ENCODE data around the gene DNMBP.
"Not testable (repeated sequence)": the region's sequence is repeated elsewhere in the genome, so short reads cannot be mapped to it uniquely, and the experiment has no call there.

DNMBP gene

DNA sequence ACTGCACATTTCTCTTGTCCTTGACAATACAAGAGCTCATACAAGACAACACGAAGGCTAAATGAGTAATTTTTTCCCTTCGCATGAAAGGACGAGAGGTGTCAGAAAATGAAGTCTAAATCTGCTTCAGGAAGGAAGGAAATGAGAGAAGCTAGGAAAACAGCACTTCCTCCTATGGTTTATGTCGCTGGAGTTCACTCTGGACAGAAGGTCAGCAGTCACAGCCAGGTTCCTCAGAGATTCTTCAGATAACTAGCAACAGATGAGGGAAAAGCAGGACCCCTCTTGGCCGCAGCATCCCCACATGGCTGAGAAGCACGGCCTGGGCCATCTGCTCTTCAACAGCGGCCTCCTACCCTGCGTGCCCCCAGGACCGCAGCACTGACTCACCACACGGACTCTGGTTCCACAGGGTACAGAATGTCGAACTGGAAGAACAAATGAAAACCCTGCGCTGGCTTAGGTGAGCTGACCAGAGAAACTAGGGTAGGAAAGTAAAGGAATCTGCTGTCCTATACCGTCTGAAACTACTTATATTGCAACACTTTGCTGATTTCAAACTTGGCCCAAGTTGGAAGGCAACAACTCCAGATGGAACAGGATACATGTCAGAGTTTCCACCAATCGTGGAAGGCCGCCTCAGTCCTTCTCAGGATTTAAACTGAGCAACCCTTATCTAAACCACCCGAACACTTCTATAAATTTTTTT lies 26.3 kb downstream of the DNMBP start:
- no peak for DNase-seq

DNA sequence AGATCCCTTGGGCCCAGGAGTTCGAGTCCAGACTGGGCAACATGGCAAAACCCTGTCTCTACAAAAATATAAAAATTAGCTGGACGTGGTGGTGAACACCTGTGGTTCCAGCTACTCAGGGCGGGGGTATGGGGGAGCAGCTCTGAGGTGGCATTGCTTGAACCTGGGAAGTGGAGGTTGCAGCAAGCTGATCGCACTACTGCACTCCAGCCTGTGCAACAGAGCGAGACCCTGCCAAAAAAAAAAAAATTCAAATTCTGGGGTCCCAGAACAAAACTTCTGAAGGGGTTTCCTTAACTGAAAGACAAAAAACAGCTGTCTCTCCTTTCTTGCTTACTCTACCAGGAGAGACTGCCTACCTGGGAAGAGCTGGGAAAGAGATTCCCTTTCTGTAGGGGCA lies 27.0 kb downstream of the DNMBP start:
- no peak for DNase-seq

DNA sequence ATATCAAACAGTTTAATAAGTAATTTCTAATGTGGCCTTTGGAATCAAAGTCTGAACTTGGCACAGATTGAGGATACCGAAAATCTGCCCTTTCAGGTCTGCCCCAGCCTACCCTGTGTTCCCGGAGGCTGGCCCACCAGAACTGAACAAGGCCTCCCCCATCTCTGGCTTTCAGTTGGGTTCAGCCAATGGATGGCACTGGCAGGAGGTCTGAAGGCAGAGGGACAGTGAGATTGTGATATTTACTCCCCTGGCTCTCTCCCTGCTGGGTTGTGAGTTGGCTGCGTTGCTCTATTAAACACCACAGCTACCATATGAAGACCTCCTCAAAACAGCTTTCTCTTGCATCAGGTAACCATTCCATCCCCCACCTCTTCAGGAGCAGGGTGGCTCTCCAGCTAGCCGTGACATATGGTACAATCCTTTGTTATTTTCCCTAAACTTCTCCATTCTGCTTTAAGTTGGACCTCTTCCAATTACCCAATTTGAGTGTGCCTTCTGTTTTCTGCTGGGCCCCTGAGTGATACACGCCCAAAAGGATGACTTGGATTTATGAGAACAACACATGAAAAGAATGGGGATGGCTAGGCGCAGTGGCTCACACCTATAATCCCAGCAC lies 28.1 kb downstream of the DNMBP start:
- no peak for DNase-seq

DNA sequence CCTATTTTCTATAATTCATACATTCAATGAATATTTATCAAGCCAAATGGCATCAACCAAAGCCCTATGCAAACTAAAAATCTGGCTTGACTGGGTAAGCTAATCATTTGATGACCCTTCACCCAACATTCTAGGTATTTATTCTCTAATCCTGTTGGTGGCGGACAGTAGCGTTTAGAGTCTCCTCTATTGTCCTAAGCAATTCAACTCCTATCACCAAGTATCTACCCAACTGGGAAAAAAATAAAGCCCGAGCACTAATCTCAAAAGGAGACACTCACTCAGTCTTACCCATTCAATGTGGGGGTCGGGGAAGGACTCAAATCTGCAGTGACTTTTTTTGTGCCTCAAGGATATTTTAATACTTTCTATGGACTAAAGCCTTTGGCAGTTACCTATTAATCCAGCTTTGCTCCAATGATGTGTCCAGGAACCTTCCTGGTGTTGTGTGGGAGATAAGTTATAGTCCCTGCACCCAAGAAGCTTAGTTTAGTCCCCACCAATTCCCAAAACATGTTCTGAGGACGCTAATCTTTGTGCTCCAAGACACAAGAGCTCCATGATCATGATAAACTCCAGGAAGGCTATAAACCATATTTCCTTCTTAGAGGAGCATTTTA lies 30.6 kb downstream of the DNMBP start:
- DNase-seq = no peak

DNA sequence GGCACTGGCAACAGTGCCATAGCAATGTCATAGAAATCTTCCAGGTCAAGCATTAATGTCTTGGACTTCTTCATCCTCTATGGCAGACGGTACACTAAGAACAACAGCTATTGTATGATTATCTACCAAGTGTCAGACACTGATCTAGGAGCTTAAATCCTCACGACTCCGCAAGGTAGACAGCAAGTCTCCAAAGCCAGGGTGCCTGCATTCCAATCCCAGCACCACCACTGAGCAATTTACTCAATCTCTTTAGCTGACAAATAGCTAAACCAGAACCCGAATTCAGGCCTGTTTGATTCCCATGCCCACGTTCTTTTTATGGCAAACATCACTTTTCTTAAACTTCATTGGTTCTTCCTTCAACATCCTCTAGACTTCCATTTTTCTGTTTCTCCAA lies 31.8 kb downstream of the DNMBP start:
- DNase-seq = no peak

DNA sequence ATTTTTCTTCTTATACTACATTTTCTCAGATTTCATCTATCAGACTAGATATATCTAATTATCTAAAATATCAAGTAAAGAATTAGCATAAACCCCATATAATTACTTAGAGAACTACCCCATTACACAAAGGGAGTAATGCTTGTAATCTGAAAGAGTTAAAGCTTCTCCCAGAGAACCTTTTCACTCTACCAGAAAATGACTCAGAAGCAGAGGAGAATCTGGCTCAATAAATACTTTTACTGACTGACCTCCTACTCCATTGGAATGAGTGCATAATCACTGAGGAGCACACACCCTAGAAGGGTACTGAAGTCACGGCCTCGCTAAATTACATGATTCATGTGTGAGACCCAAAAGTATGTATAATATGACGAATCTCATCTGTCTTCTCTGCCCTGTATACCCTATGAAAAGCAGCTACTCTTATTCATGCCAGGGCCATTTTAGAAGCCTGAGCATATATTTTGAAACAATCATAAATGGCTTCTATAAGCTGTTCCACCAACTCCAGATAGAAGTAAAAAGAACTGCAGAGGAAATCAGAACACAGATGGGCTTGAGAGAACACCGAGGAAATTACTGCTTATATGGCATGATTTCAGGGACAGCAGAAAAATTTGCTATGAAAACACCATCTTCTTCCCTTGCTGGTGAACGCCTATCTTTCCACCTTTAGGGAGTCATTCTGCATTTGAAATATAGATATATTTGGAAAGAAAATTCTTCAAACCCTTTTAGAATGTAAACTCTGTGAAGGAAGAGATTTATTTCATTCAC lies 32.7 kb downstream of the DNMBP start:
- DNase-seq = no peak

DNA sequence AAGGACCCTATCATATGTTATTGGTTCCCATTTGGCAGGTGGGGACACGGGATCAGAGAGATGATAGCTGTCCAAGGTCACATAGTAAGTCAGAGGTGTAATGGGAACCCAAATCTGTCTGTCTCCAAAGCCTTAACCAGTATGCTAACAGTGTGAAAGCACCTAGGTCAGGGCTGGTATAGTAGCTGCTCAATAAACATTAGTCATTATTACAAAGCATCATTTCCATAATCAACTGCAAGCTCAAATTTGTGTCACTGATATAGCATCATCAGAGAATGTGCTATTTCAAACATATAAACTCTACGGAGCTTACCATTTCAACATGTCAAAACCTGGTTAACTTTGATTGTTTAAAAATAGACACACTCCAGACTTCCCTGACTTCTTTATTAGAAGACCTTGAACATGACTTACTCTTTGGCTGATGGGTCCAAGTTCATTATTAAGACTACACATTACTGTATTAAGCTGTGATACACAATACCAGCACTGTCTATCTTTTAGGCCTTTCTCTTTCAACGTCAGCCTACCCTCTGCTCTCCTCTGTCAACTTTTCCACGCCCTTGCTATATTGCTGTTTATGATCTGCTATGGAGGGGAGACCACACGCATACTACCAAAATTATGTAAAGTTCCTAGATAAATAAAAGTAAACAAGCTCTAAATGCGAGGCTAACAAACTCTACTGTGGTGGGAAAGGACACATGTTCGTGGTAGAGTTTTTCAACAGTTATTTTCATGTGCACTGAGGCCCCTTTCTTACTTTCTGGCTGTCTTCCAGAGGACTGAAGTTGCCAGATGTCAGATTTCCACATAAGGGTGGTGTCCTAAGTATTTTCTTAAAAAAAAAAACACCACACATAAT lies 33.6 kb downstream of the DNMBP start:
- no peak for DNase-seq

DNA sequence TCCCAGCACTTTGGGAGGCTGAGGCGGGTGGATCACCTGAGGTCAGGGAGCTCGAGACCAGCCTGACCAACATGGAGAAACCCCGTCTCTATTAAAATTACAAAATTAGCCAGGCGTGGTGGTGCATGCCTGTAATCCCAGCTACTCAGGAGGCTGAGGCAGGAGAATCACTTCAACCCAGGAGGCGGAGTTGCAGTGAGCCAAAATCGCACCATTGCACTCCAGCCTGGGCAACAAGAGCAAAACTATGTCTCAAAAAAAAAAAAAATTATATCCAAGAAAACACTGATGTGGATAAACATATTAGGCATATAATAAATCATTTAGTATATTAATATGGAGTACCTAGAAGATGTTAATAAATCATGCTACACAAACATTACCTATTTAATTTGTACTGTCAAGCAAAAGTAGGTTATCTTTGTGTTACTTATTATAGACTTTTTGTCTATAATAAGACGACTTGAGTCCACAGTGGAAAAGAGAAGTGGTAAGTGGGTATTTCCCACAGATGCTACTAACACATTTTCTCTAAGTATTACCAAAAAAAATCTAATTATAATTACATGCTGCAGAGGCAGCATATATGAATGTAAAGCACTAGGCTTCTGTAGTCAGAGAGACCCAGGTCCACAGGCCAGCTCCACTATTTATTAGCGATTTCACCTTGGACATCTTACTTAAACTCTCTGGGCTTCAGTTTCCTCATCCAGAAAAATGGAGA lies 34.5 kb downstream of the DNMBP start:
- no peak for DNase-seq

DNA sequence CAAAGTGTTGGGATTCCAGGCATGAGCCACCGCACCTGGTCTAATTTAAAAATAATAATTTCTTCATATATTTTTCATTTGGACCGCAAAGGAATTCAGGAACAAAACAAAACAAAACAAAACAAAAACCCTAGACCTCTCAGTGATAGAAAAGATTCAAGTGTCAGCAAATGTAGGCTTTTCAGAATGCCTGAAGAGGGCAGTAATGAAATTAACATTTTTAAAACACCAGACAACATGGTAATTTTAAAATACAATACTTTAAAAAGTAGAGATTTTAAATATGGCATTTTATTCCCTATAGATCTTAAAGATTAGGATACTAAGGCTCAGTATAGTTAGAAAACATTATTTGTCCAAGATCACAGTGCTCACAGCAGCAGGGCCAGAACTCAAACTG lies 36.6 kb downstream of the DNMBP start:
- no peak for DNase-seq

DNA sequence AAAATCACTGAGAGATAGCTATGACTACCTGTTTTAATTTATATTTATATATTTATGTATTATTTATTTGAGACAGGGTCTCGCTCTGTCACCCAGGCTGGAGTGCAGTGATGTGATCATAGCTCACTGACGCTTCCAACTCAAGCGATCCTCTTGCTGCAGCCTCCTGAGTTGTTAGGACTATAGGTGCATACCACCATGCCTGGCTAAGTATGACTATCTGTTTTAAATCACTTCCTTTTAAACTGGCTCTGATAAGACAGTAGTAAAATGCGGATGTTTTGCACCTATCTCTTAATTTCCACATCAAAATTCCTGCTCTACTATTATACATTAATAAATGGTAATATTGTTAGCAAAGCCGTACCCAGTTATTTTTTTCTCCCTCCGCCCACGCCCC lies 41.8 kb downstream of the DNMBP start:
- no peak for DNase-seq

DNA sequence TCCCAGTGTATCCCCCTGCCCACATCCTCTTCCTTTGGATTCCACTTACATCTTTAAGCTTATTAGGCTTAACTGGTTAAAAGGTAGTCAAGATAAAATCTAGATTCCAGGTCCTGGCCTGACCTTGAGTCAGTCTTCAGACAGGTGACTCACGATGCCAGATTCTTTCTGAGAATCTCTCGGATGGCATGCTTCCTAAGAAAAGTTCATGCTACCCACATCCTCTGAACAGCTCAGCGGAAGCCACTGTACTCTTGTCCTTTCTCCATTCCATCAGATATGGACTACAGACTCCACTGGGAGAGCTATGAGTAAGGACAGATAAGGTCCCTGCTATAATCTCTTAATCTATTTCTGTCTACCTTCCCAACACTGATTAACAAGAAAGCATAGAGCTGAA lies 43.4 kb downstream of the DNMBP start:
- no peak for DNase-seq

DNA sequence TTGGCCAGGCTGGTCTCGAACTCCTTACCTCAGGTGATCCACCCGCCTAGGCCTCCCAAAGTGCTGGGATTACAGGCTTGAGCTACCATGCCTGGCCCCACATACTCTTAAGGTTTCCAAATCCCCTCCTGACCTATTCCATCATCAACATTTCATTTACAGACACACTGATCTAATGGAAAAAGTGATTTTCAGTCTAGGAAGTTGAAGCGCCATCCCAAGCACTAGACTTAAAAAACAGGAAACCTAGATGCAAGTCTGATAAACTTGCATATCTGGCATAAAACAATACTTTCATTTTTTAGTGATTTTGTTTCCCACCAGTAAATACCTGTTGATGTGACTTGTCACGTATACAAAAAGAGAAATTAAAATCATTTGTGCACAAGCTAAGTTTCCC lies 44.0 kb downstream of the DNMBP start:
- DNase-seq = no peak

DNA sequence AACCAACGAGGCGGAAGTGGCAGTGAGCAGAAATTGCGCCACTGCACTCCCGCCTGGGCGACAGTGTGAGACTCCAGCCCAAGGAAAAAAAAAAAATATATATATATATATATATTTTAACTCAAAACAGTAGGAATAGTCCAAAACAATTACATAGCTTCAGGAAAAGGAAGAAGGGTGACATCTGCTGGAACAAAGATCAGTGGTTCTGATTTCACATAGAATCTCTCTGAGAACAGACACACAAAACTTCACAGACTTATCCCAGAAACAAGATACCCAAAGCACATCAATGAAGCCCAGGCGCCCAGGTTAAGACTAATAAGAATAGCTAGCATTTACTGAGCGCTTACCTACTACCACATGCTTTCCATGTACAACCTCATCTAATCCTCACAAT lies 45.0 kb downstream of the DNMBP start:
- no peak for DNase-seq

DNA sequence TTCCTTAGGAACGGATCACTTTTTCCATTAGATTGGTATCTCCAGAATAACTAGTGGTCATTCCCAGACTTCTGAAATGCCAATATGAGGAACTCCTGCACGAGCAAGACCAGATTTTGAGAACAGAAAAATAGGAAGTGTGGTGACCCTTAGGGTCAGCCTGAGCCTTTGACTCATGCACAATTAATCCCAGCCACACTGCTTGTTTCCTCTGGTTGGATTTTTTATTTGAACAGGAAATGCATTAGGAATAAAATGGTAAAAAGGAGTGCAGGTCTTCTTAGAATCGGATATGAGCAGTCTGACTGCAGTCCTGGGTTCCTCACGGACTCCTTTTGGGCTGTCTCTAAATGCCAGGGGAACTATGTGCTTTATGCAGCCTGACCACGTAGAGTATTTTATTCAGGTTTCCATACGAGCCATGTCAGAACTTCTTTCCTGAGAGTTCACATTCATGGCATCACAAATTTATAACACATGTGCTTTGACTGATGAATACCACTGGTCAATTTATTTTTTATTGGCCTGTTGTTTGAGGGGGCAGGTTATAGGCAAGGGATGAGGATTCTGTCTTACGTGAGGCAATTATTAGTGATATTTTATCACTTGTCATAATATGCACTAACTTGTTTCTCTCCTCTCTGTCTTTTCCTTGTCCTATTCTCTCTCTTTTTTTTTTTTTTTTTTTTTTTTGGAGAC lies 46.1 kb downstream of the DNMBP start:
- not testable (repeated sequence) for DNase-seq

DNA sequence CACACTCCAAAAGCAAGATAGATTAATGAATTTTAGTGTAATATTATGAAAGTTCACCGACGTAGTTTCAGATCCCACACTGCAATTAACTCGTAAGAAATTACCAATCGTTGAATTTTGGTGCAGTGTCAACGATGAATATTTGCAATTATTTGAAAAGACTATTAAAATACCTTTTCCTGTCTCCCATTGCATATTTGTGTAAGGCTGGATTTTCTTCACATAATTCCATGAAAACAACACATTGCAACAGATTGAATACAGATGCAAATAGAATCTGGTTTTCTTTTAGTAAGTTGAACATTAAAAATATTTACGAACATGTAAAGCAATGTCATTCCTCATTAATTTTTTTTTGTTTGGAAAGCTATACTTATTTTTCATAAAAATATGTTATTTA lies 50.9 kb downstream of the DNMBP start:
- no peak for DNase-seq

DNA sequence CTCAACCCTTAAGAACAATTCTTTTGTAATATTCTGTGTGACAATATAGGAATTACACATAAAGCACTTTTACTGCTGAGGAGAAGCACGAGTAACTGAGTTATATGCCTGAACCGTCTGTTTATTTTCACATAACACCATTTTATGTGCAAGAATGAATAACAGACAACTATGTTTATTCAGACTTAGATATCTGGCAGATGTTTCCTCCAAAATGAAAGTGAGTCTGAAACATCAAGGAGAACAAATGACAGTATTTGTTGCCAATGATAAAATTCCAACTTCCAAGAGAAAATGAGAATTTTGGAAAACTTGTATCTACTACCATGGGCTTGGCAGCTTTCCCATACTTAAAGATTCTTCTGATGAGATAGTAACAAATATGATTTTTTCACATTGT lies 51.4 kb downstream of the DNMBP start:
- DNase-seq = no peak

DNA sequence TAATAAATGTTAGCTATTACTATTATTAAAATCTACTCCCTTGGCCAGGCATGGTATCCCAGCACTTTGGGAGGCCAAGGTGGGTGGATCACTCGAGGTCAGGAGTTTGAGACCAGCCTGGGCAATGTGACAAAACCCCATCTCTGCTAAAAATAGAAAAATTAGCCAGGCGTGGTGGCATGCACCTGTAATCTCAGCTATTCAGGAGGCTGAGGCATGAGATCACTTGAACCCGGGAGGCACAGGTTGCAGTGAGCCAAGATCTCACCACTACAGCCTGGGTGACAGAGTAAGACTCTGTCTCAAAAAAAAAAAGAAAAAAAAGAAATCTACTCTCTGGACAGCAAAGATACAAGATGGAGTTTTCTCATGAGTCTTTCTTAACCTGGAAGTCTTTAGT lies 56.2 kb downstream of the DNMBP start:
- not testable (repeated sequence) for DNase-seq

DNA sequence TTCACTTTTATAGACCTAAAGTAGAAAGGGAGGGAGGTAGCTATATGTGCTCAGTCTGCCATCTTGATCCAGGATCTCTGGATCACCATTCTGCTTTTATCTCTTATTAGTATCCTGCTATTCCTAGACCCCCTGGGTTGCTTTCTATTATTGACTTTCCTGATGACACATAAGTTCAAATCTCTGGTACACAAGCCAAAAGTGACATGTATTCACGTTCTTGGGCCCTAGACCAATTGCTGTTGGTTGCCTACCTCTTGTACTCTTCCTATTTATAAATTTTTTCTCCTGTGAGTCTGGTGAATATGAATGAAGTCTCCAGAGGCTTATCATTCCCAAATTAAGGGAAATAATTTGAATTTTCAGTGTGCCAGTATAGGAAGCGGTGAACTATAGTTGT lies 56.9 kb downstream of the DNMBP start:
- no peak for DNase-seq

DNA sequence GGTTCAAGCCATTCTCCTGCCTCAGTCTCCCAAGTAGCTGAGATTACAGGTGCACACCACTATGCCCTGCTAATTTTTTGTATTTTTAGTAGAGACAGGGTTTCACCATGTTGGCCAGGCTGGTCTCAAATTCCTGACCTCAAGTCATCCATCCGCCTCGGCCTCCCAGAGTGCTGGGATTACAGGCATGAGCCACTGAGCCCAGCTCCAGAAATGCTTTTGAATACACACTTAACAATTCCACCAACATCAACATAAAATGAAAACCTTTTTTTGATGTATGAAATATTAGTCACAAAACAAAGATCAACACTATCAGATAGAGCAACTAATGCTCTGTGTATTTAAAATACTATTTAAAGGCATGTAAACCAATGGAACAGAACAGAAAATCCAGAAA lies 63.7 kb downstream of the DNMBP start:
- not testable (repeated sequence) for DNase-seq

DNA sequence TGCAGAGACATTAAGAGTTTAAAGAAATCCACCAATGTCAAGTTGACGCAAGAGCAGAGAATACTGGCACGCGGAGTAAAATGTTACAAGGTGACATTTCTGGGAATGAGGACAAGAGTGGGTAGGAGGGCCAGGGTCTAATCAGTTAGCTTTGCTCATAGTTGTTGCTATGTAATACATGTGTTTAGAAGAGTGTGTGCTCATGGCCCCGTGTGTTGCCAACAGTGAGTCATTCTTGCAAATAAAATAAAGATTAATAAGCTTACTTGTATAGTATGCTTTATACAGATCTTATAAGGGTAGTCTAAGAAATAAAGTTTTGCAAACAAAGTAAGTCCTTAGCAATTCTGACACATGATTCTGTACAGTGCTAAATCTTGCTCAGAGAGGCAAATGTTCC lies 64.5 kb downstream of the DNMBP start:
- DNase-seq = no peak

DNA sequence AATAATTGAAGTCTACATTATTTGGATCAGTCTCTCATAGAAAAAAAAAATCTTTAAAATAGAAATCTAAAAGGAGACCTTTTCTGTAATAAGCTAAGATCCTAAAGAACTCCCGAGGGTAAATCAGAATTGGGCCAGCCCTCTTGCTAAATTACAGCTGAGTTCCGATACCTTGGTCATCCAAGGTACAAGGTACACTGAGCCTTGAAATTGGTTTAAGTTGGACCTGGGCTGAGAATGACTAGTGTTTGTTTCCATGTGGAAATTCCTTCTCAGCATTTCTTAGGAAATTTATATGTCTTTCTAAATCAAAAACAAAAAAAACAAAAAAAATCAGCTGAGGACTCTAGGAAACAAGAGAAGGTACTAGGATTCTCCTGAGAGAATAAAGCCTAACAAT lies 64.9 kb downstream of the DNMBP start:
- no peak for DNase-seq

DNA sequence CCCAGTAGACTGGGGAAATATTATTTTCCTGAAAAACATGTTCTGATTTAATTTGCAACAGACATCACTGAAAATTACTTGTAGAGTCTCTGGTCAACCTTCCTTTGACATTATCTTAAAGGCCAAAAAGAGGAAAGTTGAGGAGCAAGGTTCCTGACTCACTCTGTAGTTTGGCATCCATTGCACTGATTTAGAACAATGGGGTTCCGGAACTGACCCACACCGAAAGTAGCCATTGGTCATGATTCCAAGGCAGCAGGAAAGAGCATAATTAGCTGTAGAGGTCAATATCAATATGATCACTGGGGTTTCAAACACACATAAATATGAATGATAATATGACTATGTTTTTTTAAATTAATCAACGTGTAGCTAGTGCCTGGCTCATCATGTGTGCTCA lies 65.8 kb downstream of the DNMBP start:
- DNase-seq = no peak
